G401.6 (cell line): Measurements from ENCODE around the gene CDCP1.

Experiments used
- FAIRE-seq: peaks from 2 replicates; lab custom pipeline; 2012; peaks lifted over from hg19 to GRCh38; lab: Jason Lieb, UNC

The CDCP1 gene

DNA sequence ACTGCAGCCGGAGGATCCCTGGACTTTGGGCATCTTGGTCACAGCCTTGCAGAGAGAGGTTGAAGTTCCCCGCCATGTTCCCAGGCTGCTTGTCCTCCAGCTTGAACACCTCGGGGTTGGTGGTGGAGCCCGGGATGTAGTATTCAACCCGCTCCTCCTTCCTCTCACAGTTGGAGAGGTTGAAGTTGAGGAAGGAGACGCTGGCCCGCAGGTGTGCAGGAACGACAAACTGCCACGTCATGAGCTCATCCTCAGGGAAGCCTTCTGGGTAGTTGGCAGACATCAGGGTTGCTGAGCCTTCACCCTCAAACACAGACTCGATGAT lies 35.7 kb downstream of the CDCP1 start:
- FAIRE-seq, result no peak

DNA sequence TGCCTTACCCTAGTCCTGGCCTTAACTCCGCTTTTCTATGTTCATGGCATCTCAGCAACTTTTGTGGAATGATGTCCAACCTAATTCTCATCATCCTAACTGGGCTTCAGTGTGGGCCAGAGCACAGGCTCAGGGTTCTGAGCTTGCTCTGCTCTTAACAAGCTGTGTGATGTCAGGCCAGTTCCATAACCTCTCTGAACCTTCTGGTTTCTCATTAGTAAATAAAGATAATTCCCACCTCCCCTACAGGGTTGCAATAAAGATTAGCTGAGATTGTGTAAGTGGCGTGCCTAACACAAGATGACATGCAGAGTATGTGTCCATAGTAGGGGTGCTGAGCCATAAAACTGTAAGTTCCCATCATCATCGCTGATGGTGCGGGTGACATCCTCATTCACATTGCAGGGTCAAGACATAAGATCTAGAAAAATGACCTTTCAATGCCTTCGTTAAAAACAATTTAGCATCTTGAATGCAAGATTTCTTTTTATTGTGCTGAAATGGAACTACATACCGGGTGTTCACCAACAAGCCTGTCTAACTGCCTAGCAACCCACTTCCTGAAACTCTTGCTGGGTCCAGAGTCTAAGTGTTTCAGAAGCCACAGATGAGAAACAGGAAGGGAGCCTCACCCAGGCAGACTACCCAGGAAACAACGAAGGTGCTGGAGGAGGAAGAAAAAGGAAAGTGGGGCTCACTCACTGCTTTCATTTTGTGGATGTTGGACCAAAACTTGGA lies 36.2 kb downstream of the CDCP1 start:
- no peak for FAIRE-seq

DNA sequence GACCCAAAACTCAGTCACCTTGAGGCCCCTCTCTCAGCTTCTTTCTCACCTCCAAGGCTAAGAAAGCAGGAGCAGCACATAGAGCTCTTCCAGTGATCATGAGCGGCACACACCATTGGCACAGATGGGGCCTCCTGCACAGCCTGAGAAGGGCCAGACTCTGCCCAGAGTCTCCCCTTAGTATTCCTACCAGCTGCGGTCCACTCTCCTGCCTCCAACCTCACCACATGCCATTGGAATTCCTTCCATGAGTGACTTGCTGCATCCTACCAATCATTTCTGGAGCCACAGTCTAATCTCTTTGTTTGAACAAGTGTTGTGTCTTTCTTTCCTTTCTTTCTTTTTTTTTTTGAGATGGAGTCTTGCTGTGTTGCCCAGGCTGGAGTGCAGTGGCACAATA lies 39.3 kb downstream of the CDCP1 start:
- FAIRE-seq, result no peak

DNA sequence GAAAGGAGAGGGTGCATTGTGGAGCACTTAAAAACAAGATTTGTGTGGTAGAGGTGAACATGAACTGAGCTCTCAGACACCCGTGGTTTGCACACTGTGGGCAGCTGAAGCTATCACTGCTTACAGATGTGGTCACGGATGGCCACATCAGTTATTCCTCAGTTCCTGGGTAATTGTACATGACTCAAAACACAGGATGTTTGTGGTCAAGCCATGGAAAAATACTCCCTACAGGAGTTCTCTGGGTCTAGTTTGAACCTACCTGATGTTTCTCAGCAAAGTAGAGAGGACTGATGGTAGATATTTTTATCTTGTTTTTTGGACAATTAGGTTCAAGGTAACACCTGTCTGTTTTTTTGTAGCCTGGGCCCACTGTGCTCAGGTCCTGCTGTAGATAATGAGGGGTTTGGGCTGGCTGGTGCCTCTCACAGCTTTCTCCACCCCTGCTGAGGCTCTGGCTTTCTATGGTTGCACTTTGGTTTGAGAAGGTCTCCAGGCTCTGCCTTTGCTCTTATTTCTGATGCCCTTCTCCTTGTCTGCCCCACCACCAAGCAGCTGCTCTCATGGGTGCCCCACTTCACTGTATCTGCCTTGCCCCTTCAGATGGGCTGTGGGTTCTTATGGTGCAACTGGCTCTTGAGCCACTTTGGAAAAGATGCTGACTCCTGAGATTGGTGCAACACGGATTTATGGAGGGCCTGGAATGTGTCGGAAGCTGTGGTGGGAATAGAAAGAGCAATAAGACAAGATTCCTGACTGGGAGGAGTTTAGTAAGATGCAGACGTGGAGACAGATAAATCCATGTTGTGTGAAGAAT lies 40.1 kb downstream of the CDCP1 start:
- FAIRE-seq, result no peak

DNA sequence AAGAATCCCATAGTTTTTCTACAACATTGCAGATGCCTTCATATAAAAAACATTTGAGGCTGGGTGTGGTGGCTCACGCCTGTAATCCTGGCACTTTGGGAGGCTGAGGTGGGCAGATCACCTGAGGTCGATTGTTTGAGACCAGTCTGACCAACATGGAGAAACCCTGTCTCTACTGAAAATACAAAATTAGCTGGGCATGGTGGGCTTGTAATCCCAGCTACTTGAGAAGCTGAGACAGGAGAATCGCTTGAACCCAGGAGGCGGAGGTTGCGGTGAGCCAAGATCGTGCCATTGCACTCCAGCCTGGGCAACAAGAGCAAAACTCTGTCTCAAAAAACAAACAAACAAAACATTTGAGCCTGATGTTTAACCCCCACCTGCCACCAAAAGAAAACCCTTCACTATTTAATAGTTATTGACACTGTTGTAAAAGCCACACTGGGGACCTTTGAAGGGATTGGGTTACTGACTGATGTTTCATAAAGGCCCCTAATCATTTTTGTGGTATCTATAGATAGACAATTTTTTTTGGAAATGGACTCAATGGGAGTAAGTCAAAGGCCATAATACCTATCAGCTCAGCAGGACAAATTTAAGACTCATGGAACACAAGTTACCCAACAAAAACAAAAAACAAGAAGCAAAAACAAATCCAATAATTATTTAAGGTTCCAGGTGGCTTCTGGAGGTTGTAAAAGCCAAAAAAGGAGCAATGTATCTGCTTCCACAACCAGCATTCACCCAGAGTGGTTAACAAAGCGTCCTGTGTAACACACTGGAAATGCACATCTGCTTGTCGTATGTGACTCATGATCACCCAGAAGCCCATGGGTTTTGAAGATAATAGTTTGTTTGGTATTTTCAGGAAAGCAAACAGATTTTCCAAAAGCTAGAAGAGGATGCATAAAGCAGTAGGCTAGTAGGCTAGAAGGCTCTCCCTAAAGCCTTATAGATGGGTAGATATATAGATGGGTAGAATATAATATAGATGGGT lies 41.2 kb downstream of the CDCP1 start:
- FAIRE-seq, result no peak

DNA sequence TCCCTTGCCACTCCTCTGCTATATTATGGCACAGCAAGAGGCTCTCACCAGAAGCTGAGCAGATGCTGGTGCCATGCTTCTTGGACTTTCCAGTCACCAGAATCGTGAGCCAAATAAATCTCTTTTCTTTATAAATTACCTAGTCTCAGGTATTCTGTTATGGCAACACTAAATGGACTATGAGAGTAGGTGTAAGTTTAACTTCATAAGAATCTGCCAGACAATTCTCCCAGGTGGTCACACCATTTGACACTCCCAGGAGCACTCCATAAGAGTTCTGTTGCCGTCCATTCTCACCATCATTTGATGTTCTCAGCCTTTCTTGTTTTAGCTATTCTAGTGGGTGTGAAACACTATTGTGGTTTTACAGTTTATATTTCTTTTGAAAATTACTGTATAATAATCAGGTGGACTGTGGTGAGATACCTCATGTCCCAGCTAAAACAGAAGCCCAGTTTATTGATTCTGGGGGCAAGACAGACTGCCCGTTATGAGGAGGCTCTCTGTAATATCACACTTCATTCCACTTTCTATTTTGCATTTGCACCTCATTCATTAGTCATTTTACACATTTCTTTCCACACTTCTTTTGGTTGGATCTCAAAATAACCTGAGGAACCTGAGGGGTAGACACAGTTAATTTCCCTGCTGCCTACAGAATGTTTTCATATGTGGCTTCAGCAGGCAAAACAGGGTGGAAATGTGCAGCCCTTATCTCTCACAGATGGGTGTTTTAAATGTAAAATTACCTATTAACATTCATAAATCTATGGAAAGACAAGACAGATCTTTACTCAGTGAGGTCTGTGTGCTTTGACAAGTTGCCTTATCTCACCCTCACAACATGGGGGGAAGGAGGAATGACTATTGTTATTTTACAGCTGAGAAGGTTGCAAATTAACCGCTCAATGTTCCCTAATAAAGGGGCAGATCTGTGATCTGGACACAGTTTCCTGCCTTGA lies 42.1 kb downstream of the CDCP1 start:
- no peak for FAIRE-seq

DNA sequence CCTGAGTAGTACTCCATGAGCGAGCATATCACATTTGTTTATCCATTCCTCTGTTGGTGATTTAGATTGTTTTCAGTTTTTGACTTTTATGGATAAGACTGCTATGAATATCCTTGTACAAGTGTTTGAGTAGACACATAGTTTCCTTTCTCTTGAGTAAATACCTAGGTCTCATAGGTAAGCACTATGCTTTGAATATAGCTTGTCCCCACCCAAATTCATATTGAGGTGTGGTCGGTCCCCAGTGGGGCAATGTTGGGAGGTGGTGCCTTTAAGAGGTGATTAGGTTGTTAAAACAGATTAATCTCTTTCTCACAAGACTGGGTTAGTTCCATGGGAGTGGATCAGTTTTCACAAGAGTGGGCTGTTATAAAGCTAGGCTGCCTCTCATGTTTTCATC lies 42.8 kb downstream of the CDCP1 start:
- FAIRE-seq, result no peak

DNA sequence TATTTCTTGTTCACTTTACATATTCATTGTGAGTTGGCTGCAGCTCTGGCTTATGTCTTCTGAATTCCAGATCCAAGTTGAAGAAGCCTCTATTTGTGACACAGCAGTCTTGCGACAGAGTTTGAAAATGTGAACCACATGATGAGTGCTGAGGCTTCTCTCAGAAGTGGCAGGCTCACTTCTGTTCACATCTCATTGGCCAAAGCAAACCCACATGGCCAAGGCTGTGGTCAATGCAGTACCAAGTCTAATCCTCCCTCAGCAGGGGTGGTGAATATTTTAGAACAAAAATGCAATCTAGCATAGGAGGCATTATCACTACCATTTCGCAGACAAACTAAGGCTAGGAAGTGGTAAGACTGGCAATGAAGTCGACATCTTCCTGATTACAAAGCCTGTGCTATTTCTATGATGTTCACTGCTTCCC lies 45.2 kb downstream of the CDCP1 start:
- no peak for FAIRE-seq

DNA sequence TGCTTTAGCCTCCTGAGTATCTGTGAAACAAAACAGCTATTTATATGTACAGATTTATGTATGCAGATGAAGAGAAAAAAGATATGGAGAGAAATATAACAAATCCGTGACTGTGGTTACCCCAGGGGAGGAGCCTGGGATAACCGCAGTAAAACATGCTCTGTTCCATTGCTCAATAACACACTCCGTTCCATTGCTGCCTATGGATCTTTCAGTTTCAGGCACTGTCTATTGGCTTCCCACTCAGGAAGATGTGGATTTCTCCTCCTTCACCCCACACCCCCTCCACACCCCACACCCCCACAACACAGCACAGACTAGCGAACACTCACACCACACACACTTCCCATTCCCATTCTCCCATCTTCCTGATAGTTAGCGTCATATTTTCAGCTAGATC lies 47.9 kb downstream of the CDCP1 start:
- FAIRE-seq, result no peak

DNA sequence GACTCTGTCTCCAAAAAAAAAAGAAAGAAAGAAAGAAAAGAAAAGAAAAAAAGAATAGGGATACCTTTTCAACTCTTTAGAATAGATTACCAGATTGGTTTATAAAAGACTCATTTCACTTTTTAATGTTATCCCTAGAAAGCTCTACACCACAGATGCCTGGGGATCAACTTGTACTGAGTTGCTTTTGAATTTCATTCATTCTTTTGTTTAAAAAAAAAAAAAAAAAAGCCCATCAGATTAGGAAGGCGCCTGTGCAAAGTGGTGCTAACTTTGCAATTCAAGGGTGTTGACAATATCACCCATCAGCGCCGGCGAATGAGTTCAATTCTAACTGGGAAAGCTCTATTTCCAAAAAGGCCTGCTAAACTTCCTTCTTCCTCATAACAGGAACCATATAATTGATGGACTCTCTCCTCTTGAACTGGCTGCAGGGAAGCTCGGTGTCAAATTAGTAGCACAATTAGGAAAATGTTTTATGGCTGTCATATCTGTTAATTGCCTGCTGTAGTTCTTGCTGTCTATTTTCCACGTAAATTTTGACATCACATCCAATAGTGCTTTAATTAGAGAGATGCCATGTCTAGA lies 48.8 kb downstream of the CDCP1 start:
- FAIRE-seq, result no peak

DNA sequence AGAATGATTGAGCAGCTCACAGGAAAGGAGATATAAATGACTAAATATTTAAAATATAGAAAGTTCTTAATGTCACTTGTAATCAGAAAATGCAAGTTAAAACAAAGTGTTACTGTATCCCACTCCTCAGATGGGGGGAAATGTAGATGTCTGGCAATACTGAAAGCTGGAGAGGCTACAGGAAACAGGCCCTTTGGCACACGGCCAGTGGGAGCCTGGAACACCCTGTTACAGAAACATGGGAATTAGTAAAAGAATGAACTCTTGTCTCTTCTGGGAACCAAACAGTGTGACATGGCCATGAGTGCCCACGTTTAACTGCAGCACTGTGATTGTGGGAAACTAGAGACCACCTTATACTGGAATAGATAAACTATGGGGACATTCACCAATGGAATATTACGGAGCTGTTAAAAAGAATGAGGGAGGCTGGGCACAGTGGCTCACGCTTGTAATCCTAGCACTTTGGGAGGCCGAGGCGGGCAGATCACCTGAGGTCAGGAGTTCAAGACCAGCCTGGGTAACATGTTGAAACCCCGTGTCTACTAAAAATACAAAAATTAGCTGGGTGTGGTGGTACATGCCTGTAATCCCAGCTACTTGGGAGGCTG lies 50.2 kb downstream of the CDCP1 start:
- FAIRE-seq, result no peak

DNA sequence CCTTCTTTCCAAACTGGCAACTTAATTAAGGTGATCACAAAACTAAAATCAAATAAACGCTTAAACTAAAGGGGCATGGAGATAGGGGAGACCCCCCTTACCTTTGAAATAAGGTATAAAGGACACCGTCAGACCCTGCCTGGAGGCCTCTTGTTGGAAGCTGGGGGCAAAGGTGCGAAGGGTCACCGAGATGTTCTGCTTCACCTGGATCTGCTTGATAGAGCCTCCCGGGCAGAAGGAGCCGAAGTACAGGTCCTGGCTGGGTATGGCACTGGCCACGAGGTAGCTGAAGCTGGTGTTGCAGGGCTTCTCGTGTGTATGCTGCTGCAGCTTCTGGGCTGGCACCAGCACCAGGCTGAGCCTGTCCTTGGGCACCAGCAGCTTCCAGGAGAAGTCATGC lies 53.0 kb downstream of the CDCP1 start:
- FAIRE-seq, result no peak

DNA sequence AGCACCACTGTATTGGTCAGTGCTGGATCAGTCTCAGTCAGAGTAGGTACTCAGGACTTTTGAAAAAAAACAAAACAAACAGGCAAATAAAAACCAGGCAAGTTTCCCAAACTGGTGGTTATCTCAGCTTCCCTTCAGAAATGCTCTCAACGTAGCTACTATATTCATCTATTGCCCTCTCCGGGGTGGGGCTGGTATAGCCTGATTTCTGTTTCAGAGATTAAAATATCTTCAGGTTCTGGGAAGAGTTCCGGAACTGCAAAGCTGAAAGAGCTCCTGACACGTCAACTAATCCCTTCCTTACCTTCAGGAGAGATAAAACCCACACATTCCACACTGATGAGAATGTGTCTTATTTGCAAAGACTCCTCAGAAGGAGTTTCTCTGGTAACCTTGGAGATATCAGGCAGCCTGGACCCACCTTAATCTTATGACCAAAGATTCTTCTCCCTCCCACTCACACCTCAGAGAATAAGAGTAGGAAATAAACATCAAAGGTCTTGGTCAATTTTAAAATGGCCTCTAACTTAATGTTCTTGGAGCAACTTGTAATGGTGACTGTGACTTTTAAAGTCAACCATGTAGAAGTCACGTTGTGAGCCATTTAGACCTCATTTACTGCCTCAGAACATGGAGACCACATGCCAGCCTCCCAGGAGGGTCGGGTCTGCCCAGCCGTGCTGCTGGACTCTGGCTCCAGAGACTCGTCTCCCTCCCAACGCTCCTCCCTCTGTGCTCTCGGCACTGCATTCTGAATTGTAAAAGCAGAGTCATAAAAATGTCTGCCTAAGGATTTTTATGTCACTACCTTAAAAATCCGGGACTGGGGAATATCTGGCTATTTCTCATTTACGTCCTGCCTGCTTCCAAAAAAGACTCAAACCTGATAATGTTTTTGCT lies 53.8 kb downstream of the CDCP1 start:
- no peak for FAIRE-seq

DNA sequence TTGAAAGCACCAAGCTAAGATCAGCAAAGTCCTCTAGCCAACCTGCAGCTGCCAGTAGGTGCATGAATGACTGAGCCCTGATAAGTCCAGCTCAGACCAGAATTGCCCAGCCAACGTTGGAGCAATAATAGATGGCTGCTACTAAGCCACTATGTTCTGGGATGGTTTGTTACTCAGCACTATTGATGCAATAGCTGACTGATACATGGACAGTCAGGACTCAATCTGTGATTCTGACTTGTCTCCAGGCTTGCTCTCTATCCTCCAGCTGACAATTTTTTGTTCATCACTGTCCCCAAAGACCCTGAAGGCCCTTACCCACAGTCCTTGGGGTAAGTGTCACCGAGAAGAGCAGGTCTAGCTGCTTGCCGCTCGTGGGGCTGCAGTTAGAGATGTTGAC lies 55.3 kb downstream of the CDCP1 start:
- no peak for FAIRE-seq

DNA sequence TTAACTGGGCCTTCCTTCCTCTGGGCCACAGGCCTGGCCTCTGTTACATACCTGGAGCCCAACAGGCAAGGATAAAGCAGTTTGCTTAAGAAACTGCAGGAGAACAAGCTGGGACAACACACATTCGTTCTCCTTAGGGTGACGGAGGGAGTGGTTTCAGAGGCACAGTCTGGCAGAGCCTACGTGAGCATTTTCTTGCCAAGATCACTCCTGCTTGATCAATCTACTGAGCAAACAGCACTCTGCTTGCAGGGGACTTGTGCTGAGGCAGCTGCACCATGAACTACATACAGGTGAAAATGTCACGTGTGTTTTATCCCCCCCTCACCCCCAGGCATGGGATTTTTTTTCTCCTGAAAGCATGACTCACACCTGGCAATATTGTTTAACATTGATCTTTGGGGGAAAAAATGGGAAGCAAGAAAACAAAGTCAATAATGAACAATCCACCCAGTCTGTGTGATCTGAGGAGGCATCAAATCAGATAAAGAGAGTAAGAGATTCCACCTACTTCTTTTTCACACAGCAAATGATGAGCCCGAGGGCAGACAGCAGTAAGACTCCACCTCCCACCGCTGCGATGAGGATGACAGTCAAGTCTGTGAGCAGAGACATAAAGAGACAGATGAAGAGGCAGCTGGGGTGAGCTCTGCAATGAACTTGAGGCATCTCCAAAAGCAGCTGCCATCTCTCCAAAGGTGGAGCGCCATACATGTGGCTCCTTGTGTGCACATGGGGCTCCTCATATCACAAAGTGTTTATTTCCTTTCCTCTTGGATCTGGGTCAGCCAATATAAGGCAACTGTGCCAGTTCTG lies 57.4 kb downstream of the CDCP1 start:
- FAIRE-seq, result no peak

DNA sequence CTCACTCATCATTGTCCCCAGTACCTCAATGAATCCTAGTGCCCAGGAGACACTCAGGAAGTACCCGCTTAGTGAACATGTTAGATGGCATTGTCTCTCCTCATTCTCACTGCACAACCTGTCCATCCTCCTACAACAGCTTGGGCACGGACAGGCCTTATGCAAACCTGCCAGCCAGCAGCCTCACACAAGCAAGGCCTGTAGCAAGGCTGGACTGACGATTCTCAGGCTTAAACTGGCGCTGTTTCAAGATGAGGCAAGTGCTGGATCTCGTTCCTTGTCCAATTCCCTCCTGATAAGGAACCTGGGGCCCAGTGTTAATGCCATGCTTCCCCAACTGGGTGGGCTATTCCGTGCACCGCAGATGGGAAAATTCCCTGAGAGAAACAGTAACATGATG lies 59.0 kb downstream of the CDCP1 start:
- no peak for FAIRE-seq

DNA sequence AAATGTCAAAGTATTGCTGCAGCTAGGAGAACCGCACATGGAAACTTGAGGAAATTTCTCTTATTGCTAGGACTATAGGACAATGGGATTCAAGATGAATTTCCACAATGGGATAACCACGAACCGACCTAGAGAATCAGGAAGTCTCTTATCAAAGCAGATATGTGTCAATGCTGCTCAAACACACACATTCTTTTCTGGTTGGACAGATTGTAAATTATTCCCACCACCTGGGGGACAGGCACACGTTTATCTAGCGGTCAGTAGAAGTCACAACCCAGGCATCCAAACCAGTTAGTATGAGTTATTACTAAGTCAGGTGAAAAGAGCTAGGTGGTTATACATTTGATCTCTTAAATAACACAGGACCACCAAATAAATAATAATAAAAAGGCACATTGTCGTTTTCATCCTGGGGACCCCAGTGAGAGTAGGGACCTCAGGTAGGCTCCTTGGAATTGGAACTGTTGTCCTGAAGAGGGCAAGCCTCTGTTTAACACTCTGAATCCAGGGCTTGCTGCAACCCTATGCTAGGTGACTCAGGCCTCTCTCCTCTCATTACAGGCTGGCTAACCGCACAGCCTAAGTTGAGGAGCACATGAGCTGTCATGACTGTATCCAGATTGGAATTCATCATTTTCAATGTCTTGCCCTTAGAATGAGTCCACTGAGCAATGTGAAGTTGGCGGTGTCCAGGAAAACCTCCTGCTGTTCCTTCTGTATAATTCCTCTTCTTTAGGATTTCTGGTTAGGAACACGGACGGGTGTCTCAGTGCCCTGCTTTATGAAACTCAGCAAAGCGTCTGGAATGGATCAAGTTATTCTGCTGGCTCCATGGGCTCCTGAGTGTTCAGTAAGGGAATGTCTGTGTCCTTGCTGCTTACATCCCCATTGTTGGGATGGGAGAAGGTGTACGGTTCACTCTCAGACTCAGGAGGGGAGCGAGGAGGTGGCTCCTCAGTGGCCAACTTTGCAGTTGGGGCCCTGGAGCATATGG lies 61.1 kb downstream of the CDCP1 start:
- no peak for FAIRE-seq

DNA sequence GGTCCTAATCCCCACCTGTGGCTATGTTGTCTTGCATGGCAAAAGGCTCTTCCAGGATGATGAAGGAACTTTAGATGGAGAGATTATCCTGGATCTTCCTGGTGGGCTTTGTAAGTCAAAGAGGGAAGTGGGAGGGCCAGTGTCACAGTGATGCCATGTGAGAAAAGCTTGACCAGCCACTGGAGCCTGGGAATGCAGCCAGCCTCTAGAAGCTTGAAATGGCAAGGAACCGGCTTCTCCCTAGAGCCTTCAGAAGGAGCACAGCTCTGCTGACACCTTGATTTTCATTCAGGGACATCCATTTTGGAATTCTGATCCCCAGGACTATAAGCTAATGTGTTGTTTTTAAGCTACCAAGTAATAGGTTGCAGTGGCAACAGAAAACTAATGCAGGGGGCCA lies 61.8 kb downstream of the CDCP1 start:
- no peak for FAIRE-seq
